Subcutaneous abdominal adipose tissue (tissue), 5 donors: ENCODE data around the gene PNKD.
A peak's percentile ranks its signal among the peaks of the same experiment; 100 is the strongest.

Experiments
- H3K27ac ChIP-seq: one replicate; pipeline ENCODE4 v1.7.0; 2013; ENCODE audit warnings: low read depth, mild to moderate bottlenecking, inconsistent platforms, low read length, moderate library complexity
- H3K27me3 ChIP-seq, 5 donors: one replicate each; pipeline ENCODE4 v1.7.0; 2013; ENCODE audit warnings: low read length in 5 of 5, inconsistent platforms in 1 of 5; ENCODE audit not compliant: control insufficient read depth in 5 of 5, insufficient read depth in 4 of 5
- H3K36me3 ChIP-seq, 5 donors: one replicate each; pipeline ENCODE4 v1.7.0; 2013; ENCODE audit warnings: low read length in 5 of 5; ENCODE audit not compliant: control insufficient read depth in 5 of 5, insufficient read depth in 5 of 5
- H3K4me1 ChIP-seq, 5 donors: one replicate each; pipeline ENCODE4 v1.7.0; 2013; ENCODE audit warnings: low read length in 5 of 5, mild to moderate bottlenecking in 3 of 5, moderate library complexity in 1 of 5; ENCODE audit not compliant: control insufficient read depth in 5 of 5, insufficient read depth in 5 of 5
- H3K4me3 ChIP-seq, 5 donors: one replicate each; pipeline ENCODE4 v1.7.0; 2013; ENCODE audit warnings: low read length in 5 of 5, low read depth in 1 of 5
- H3K9ac ChIP-seq, 5 donors: one replicate each; pipeline ENCODE4 v1.7.0; 2013; ENCODE audit warnings: low read length in 5 of 5, mild to moderate bottlenecking in 4 of 5, moderate library complexity in 3 of 5
- H3K9me3 ChIP-seq, 5 donors: one replicate each; pipeline ENCODE4 v1.7.0; 2013; ENCODE audit warnings: low read length in 5 of 5; ENCODE audit not compliant: control insufficient read depth in 5 of 5
- donor health status: healthy.
- donor health status: healthy.
- donor health status: healthy.
- donor health status: healthy.
- donor health status: healthy.

Gene PNKD

GRCh38 chr2:218345491-218346236 is 75.3 kb downstream of the PNKD start:
- Histone ChIP-seq H3K9ac (no peak overlapping the region), H3K4me1 (no peaks in the 10 kb centered on the region), H3K27ac (no peak overlapping the region), H3K9me3 (no peaks in the 10 kb centered on the region), H3K27me3 (no peaks in the 10 kb centered on the region), H3K4me3 (no peak overlapping the region), H3K36me3 (peaks cover 0 to 23% (median 3%) of the 10 kb centered on the region in 5 donors)

DNA sequence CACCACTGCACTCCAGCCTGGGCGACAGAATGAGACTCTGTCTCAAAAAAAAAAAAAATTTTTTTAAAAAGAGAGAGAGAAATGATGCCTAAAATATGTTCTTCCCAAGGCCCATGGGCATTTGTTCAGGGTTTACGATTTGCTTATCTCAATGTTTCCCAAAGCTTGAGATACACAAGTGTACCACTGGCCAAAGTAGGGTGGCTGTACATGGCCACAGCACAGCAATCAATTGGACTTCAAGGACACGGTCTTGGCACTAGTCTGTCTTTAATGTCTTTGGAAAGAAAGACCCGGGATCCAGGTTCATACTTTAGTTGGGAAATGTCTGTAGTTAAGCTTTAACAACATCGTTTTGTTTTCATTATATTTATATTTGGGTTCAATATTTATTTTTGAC is 76.9 kb downstream of the PNKD start:
- Histone ChIP-seq H3K4me1 (no peaks in the 10 kb centered on the region), H3K9me3 (peaks cover 0 to 7% (median 5%) of the 10 kb centered on the region in 5 donors), H3K36me3 (peaks cover 0 to 13% (median 3%) of the 10 kb centered on the region in 5 donors), H3K9ac (no peak overlapping the region), H3K4me3 (no peak overlapping the region), H3K27ac (no peak overlapping the region), H3K27me3 (no peaks in the 10 kb centered on the region)

DNA sequence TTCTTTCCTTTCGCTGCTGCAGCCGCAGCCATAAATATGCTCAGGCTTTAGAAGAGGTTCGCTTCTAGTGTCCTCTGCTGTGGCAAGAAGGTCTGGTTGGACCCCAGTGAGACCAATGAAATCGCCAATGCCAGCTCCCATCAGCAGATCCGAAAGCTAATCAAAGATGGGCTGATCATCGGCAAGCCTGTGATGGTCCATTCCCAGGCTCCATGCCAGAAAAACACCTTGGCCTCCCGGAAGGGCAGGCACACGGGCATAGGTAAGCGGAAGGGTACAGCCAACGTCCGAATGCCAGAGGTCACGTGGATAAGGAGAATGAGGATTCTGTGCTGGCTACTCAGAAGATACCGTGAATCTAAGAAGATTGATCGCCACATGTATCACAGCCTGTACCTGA is 83.7 kb downstream of the PNKD start:
- Histone ChIP-seq H3K4me3 (no peak overlapping the region), H3K9ac (no peak overlapping the region), H3K27ac (no peak overlapping the region), H3K9me3 (peaks cover 0 to 9% (median 6%) of the 10 kb centered on the region in 5 donors), H3K36me3 (no peaks in the 10 kb centered on the region), H3K4me1 (peaks cover 0 to 7% (median 2%) of the 10 kb centered on the region in 5 donors), H3K27me3 (no peaks in the 10 kb centered on the region)

- Histone ChIP-seq H3K27ac (no peak overlapping the region), H3K9me3 (peaks cover 0 to 9% (median 6%) of the 10 kb centered on the region in 5 donors), H3K27me3 (no peaks in the 10 kb centered on the region), H3K4me1 (peaks cover 0 to 7% (median 2%) of the 10 kb centered on the region in 5 donors), H3K4me3 (no peak overlapping the region), H3K9ac (no peak overlapping the region), H3K36me3 (no peaks in the 10 kb centered on the region)
Observed at GRCh38 chr2:218354850-218355443, 84.6 kb downstream of the PNKD start.

DNA sequence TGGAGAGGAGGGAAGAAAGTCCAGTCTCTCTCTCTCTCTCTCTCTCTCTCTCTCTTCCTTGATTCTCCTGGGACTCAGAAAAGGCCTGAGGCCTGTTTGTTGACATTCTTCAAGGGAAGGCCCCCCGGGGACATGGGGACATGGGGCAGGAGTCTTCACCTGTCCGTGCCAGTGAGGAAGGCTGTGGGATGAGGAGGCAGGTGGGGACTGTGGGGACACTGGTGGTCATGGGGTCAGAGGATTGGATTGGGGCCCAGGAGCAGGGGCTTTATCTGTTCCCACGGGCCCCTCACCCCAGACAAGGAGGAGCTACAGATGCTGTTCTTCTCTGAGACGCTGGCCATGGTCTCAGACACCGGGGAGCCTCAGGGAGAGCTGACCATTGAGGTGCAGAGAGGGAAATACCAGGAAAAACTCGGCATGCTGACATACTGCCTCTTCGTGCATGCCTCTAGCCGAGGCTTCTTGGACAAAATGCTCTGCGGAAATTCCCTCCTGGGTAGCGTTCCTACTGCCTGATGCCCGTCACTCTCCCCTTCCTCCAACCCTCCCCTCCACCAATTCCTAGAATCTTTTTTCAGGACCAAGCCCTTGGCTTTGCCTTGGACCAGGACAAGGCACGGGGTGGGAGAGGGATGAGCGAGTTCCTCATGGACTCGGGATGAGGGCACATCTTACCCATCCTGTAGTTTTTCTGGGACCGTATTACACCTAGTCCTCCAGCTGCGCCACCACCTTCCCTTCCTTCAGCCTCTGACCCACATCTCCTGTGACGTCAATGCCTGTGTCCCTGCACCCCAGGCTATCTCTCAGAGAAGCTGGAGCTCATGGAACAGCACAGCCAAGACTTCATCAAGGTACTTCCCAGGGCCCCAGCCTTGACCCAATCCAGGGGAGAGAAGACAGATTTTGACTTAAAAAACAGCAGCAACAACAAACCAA is 87.2 kb downstream of the PNKD start:
- H3K27ac ChIP-seq = no peak overlapping the region
- peaks cover 0 to 7% (median 2%) of the 10 kb centered on the region in 5 donors for H3K4me1 ChIP-seq
- no peaks in the 10 kb centered on the region for H3K27me3 ChIP-seq
- H3K9ac ChIP-seq = no peak overlapping the region
- no peaks in the 10 kb centered on the region for H3K9me3 ChIP-seq
- no peaks in the 10 kb centered on the region for H3K36me3 ChIP-seq
- no peak overlapping the region for H3K4me3 ChIP-seq

- H3K27ac ChIP-seq = no peak overlapping the region
- H3K9ac ChIP-seq = no peak overlapping the region
- no peaks in the 10 kb centered on the region for H3K9me3 ChIP-seq
- no peaks in the 10 kb centered on the region for H3K27me3 ChIP-seq
- H3K4me3 ChIP-seq = no peak overlapping the region
- H3K36me3 ChIP-seq = no peaks in the 10 kb centered on the region
- H3K4me1 ChIP-seq = peaks cover 0 to 7% (median 2%) of the 10 kb centered on the region in 5 donors
Observed at GRCh38 chr2:218360453-218360852, 90.1 kb downstream of the PNKD start.

GRCh38 chr2:218362606-218363005 is 92.3 kb downstream of the PNKD start:
- peaks cover 2 to 7% (median 6%) of the 10 kb centered on the region in 5 donors for H3K9me3 ChIP-seq
- no peaks in the 10 kb centered on the region for H3K27me3 ChIP-seq
- no peak overlapping the region for H3K9ac ChIP-seq
- H3K27ac ChIP-seq = no peak overlapping the region
- H3K36me3 ChIP-seq = no peaks in the 10 kb centered on the region
- peaks cover 0 to 8% (median 5%) of the 10 kb centered on the region in 5 donors for H3K4me1 ChIP-seq
- H3K4me3 ChIP-seq = no peak overlapping the region

DNA sequence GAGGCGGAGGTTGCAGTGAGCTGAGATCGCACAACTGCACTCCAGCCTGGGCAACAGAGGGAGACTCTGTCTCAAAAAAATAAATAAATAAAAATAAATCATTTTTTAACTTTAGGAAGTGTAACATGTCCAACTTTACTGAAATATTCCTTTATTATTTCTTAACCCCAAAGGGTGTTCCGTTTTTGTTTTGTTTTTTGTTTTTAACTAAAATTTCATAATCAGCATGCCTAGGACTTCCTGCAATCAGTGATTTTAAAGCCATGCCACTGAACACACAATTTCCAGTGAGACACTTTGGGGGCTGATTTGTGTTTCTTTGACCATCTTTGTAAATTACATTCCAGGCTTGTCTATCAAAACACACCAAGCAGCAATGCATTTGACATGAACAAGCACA is 93.4 kb downstream of the PNKD start:
- Histone ChIP-seq H3K27ac (no peak overlapping the region), H3K4me3 (no peak overlapping the region), H3K27me3 (no peaks in the 10 kb centered on the region), H3K9ac (peak overlapping the region in 1 of 5 donors; percentile 30), H3K9me3 (peaks cover 2 to 7% (median 6%) of the 10 kb centered on the region in 5 donors), H3K4me1 (peaks cover 0 to 19% (median 11%) of the 10 kb centered on the region in 5 donors), H3K36me3 (no peaks in the 10 kb centered on the region)

DNA sequence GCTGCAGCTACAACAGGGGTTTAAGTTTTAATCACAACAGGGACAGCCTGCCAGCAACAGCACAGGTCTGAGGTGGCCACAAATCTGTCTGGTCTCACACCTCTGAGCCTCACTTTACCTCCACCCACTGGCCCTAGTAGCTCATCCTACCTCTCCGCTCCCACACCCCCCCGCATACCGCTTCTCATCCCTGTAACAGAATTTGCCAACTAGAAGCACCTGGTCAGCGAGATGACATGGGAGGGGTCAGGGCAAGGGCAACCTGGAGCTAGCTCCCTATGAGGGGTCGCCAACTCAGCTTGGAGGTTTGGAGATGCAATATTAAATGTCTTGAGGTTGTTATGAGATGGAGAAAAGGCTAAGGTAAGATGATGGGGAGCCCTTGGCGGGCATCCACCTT is 93.9 kb downstream of the PNKD start:
- Histone ChIP-seq H3K4me3 (no peak overlapping the region), H3K36me3 (no peaks in the 10 kb centered on the region), H3K27ac (no peak overlapping the region), H3K9ac (peak overlapping the region in 1 of 5 donors; percentile 30), H3K9me3 (peaks cover 2 to 7% (median 6%) of the 10 kb centered on the region in 5 donors), H3K4me1 (peaks cover 0 to 21% (median 16%) of the 10 kb centered on the region in 5 donors), H3K27me3 (no peaks in the 10 kb centered on the region)
